HCEC 1CT (cell line): ENCODE results near the gene MBD3L3.
"Not testable (repeated sequence)": the region's sequence is repeated elsewhere in the genome, so short reads cannot be mapped to it uniquely, and the experiment has no call there.

ENCODE experiments used
- DNase-seq: peaks from one replicate; pipeline ENCODE4 v3.0.0-alpha.2; 2017

MBD3L3 gene

GRCh38 chr19:7058576-7058975 is at the start of gene MBD3L3:
Gene MBD3L3 (minus strand): TSS chr19:7058676. CDS start chr19:7058605, 71 bp downstream.
- not testable (repeated sequence) for DNase-seq

GRCh38 chr19:7106711-7107657 is 48.5 kb upstream of the MBD3L3 start:
- DNase-seq = no peak

GRCh38 chr19:7104747-7105447 is 46.4 kb upstream of the MBD3L3 start:
- no peak for DNase-seq

GRCh38 chr19:7101498-7102253 is 43.2 kb upstream of the MBD3L3 start:
- no peak for DNase-seq

GRCh38 chr19:7099597-7099921 is 41.1 kb upstream of the MBD3L3 start:
- DNase-seq = no peak

- DNase-seq = peak; percentile 86
These were observed 40.5 kb upstream of the MBD3L3 start for GRCh38 chr19:7098701-7099596.

- no peak for DNase-seq
These were observed 39.6 kb upstream of the MBD3L3 start for GRCh38 chr19:7098096-7098495.

GRCh38 chr19:7088999-7089398 is 30.5 kb upstream of the MBD3L3 start:
- no peak for DNase-seq

GRCh38 chr19:7083076-7083956 is 24.8 kb upstream of the MBD3L3 start:
- DNase-seq = no peak

GRCh38 chr19:7078008-7078407 is 19.5 kb upstream of the MBD3L3 start:
- DNase-seq = no peak

- no peak for DNase-seq
These were observed 17.7 kb upstream of the MBD3L3 start for GRCh38 chr19:7076151-7076550.

GRCh38 chr19:7074705-7075282 is 16.3 kb upstream of the MBD3L3 start:
- DNase-seq = no peak

- no peak for DNase-seq
These were observed 14.1 kb upstream of the MBD3L3 start for GRCh38 chr19:7072541-7072940.

- peak; percentile 2 for DNase-seq
These were observed 11.4 kb upstream of the MBD3L3 start for GRCh38 chr19:7069904-7070226.

- peak; percentile 96 for DNase-seq
These were observed 10.8 kb upstream of the MBD3L3 start, which contains the start of gene ZNF557 for GRCh38 chr19:7069042-7069903. Gene ZNF557 (plus strand): TSS chr19:7069703. CDS start chr19:7075075, 5,372 bp downstream.

GRCh38 chr19:7068599-7068998 is 10.1 kb upstream of the MBD3L3 start:
- no peak for DNase-seq

GRCh38 chr19:7067716-7068115 is 9.2 kb upstream of the MBD3L3 start:
- DNase-seq = peak; percentile 12

- DNase-seq = peak; percentile 21
These were observed 8.6 kb upstream of the MBD3L3 start for GRCh38 chr19:7067122-7067521.

- DNase-seq = no peak
These were observed 5.4 kb upstream of the MBD3L3 start for GRCh38 chr19:7063764-7064418.
